Fibroblast of peridontal ligament (primary cell): ENCODE results near the gene HEXA.
"Not testable (repeated sequence)": the region's sequence is repeated elsewhere in the genome, so short reads cannot be mapped to it uniquely, and the experiment has no call there.

Source experiments
- DNase-seq: peaks from one replicate; pipeline ENCODE4 v3.0.0-alpha.2; 2010; ENCODE audit errors: extremely low read depth

Gene HEXA

GRCh38 chr15:72375846-72376581 is at the start of gene HEXA:
Gene HEXA (minus strand): TSS chr15:72376014. CDS start chr15:72375972, 42 bp downstream.
- peak; percentile 91 for DNase-seq

- no peak for DNase-seq
Observed at GRCh38 chr15:72423256-72423655, 47.4 kb upstream of the HEXA start.

- DNase-seq = no peak
Observed at GRCh38 chr15:72421484-72421883, 45.7 kb upstream of the HEXA start.

GRCh38 chr15:72420576-72420975 is 44.8 kb upstream of the HEXA start:
- no peak for DNase-seq

- DNase-seq = not testable (repeated sequence)
Observed at GRCh38 chr15:72419768-72420167, 44.0 kb upstream of the HEXA start.

GRCh38 chr15:72415304-72415703 is 39.5 kb upstream of the HEXA start:
- DNase-seq = no peak

- DNase-seq = not testable (repeated sequence)
Observed at GRCh38 chr15:72413337-72413736, 37.5 kb upstream of the HEXA start.

GRCh38 chr15:72411544-72411943 is 35.7 kb upstream of the HEXA start:
- no peak for DNase-seq

- DNase-seq = no peak
Observed at GRCh38 chr15:72411111-72411510, 35.3 kb upstream of the HEXA start.

- DNase-seq = no peak
Observed at GRCh38 chr15:72406936-72407335, 31.1 kb upstream of the HEXA start.

- DNase-seq = no peak
Observed at GRCh38 chr15:72404841-72405240, 29.0 kb upstream of the HEXA start.

GRCh38 chr15:72404356-72404755 is 28.5 kb upstream of the HEXA start:
- no peak for DNase-seq

GRCh38 chr15:72402726-72403125 is 26.9 kb upstream of the HEXA start:
- DNase-seq = no peak

GRCh38 chr15:72398648-72399047 is 22.8 kb upstream of the HEXA start:
- DNase-seq = no peak

GRCh38 chr15:72397796-72398588 is 22.2 kb upstream of the HEXA start, which contains the start of gene TMEM202:
Gene TMEM202 (plus strand): TSS chr15:72398305. CDS start chr15:72398327, 22 bp downstream.
- DNase-seq = no peak

- not testable (repeated sequence) for DNase-seq
Observed at GRCh38 chr15:72396331-72396730, 20.5 kb upstream of the HEXA start.

- DNase-seq = no peak
Observed at GRCh38 chr15:72389231-72389630, 13.4 kb upstream of the HEXA start.

- DNase-seq = no peak
Observed at GRCh38 chr15:72387741-72388140, 11.9 kb upstream of the HEXA start.

- no peak for DNase-seq
Observed at GRCh38 chr15:72382146-72382545, 6.3 kb upstream of the HEXA start.

GRCh38 chr15:72380743-72381142 is 4.9 kb upstream of the HEXA start:
- no peak for DNase-seq

- DNase-seq = no peak
Observed at GRCh38 chr15:72379856-72380430, 4.1 kb upstream of the HEXA start.

GRCh38 chr15:72379106-72379505 is 3.3 kb upstream of the HEXA start:
- DNase-seq = peak; percentile 14

GRCh38 chr15:72377331-72377730 is 1.5 kb upstream of the HEXA start:
- no peak for DNase-seq
